Gastroesophageal sphincter (tissue), 4 donors: ENCODE data around the gene GPR61. TPM values are rescaled to one million over a fixed set of nuclear protein-coding genes. Genes with fewer than 3 reads are reported as not detected.

Experiments
- ATAC-seq: fragments of 150-250 bp; one replicate; pipeline ENCODE4 v1.9.1; 2016; ENCODE audit warnings: mild to moderate bottlenecking, moderate library complexity
- H3K27ac ChIP-seq, 4 donors: fragments of 200-600 bp; sonication (generic) in 3 of 4; 1 replicate in 3 of 4; 2 replicates in 1 of 4; pipeline ENCODE4 v1.5.1; 2016 to 2019
- H3K27me3 ChIP-seq: fragments of 200-600 bp; sonication (generic); one replicate; pipeline ENCODE4 v1.5.1; 2019
- H3K36me3 ChIP-seq, 2 donors: fragments of 200-600 bp; sonication (generic); one replicate each; pipeline ENCODE4 v1.5.1; 2019; ENCODE audit warnings: control low read depth in 1 of 2
- H3K4me1 ChIP-seq, 3 donors: fragments of 200-600 bp; sonication (generic); 1 replicate in 2 of 3; 2 replicates in 1 of 3; pipeline ENCODE4 v1.5.1; 2016 to 2019; ENCODE audit warnings: control low read depth in 2 of 3
- H3K4me3 ChIP-seq, 2 donors: fragments of 200-600 bp; sonication (generic); one replicate each; pipeline ENCODE4 v1.5.1; 2019; ENCODE audit warnings: mild to moderate bottlenecking in 1 of 2, moderate library complexity in 1 of 2
- H3K9me3 ChIP-seq, 3 donors: fragments of 200-600 bp; sonication (generic); one replicate each; pipeline ENCODE4 v1.5.1; 2017 to 2019; ENCODE audit warnings: control low read depth in 2 of 3
- EP300 ChIP-seq: sonication (generic); formaldehyde crosslinking; IDR thresholded peaks from one replicate; pipeline ENCODE4 v1.6.1; 2017; ENCODE audit warnings: antibody characterized with exemption, mild to moderate bottlenecking
- POLR2A ChIP-seq, 2 donors: fragments of 450-650 bp; IDR thresholded peaks; one replicate each; pipeline ENCODE4 v1.6.1; 2017; ENCODE audit warnings: antibody characterized with exemption in 2 of 2, mild to moderate bottlenecking in 2 of 2, moderate library complexity in 1 of 2
- POLR2AphosphoS5 ChIP-seq: sonication (generic); formaldehyde crosslinking; IDR thresholded peaks from one replicate; pipeline ENCODE4 v1.6.1; 2017; ENCODE audit warnings: antibody characterized with exemption
- WGBS, 2 donors: methylation state at CpG; one replicate each; pipeline ENCODE4 v1.1.5; 2018; ENCODE audit warnings: low coverage in 1 of 2; 5-methylcytosine and 5-hydroxymethylcytosine counted together
- total RNA-seq, 4 donors: library from RNA; depleted of rRNA; stranded (reverse); fragments of >200 nt; gene quantifications; one replicate each; pipeline ENCODE4 v1.1.0, GENCODE V29; 2016
- TF ChIP-seq, protein P1 (sequence below), 4 experiments: fragments of 200-600 bp in 2 of 4; fragments of 450-650 bp in 2 of 4; sonication (generic) in 1 of 4; IDR thresholded peaks; one replicate each; pipeline ENCODE4 v1.5.1; 2017 to 2019; ENCODE audit warnings: antibody characterized with exemption in 4 of 4, mild to moderate bottlenecking in 2 of 4, moderate library complexity in 2 of 4

GPR61 gene
- total RNA-seq, 4 donors from 2014 or later: not detected

DNA sequence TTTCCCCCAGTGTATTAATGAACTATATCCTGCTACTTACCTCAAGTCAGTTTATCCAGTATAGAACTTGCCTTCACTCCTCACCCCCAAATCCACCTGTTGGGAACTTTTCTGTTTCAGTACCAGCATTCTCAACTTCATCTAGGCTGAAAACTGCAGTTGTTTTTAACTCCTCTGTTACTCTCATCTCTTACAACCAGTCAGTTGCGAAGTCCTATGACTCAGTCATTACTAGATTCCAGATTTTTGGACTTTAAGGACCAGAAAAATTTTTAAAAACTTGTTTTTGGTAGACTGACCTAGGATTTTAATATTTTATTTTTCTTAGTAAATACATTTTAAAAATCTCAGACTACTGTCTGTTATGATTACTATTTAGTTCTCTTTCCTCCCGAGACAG is 16.9 kb downstream of the GPR61 start:
- Histone ChIP-seq H3K4me1 (peaks cover 0 to 77% (median 0%) of the 10 kb centered on the region in 3 donors), H3K4me3 (no peak overlapping the region), H3K27ac (no peak overlapping the region), H3K36me3 (no peaks in the 10 kb centered on the region), H3K27me3 (no peaks in the 10 kb centered on the region), H3K9me3 (no peaks in the 10 kb centered on the region)
- ATAC-seq: no peak
- TF ChIP-seq POLR2A (IDR thresholded peaks at IDR 0.05): no peak
- TF ChIP-seq, protein P1, sequence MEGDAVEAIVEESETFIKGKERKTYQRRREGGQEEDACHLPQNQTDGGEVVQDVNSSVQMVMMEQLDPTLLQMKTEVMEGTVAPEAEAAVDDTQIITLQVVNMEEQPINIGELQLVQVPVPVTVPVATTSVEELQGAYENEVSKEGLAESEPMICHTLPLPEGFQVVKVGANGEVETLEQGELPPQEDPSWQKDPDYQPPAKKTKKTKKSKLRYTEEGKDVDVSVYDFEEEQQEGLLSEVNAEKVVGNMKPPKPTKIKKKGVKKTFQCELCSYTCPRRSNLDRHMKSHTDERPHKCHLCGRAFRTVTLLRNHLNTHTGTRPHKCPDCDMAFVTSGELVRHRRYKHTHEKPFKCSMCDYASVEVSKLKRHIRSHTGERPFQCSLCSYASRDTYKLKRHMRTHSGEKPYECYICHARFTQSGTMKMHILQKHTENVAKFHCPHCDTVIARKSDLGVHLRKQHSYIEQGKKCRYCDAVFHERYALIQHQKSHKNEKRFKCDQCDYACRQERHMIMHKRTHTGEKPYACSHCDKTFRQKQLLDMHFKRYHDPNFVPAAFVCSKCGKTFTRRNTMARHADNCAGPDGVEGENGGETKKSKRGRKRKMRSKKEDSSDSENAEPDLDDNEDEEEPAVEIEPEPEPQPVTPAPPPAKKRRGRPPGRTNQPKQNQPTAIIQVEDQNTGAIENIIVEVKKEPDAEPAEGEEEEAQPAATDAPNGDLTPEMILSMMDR (IDR thresholded peaks at IDR 0.05): no peak
- 80 to 85% methylated on average over 1 to 2 of the region's 2 CpGs for WGBS, 2 donors

DNA sequence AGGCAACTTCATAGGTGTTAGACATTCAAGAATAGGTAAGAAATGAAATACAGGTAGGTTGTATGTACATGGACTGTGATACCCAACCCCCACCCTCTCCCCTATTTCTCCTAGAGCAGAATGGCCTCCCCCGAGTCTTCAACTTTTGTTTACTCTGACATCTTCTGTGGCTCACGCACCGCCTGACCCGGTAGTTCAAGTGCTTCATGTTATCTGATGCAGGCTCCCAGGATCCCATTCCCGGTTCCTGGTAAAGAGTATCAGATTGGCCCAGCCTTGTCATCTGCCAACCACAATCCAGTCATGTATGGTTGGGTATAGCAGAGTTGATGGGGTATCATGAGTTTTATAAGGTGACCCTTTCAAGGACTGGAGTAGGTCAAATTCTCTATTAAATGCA is 17.8 kb downstream of the GPR61 start:
- peaks cover 3 to 74% (median 4%) of the 10 kb centered on the region in 3 donors for H3K4me1 ChIP-seq

DNA sequence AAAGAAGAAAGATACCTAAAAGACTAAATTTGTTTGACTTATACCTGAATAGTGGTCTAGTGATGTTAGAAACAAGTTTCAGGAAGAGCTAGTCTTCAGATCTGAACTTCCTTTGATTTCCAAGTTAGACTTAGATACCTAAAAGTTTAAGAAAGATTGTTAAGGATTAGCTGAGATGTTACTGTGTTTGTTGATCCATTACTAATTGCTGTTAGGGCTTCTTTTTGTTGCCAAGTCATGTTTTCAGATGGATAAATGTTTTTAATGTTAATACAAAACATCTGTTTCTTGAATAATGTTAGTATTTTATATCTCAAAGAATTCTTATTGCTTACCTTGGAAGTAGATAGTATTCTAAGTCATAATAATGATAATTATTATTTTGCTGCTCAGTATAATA is 20.3 kb downstream of the GPR61 start:
- Histone ChIP-seq H3K4me3 (no peak overlapping the region), H3K4me1 (peaks cover 5 to 76% (median 14%) of the 10 kb centered on the region in 3 donors), H3K9me3 (no peaks in the 10 kb centered on the region), H3K36me3 (no peaks in the 10 kb centered on the region), H3K27me3 (no peaks in the 10 kb centered on the region), H3K27ac (no peak overlapping the region)
- TF ChIP-seq POLR2AphosphoS5 (no peak), EP300 (no peak), POLR2A (IDR thresholded peaks at IDR 0.05) (no peak)
- TF ChIP-seq, protein P1 (IDR thresholded peaks at IDR 0.05): no peak
- no peak for ATAC-seq

More for the DNA sequence above, 17.8 kb downstream of the GPR61 start:
- ATAC-seq: no peak
- 91 to 100% methylated on average over 5 of the region's 5 CpGs for WGBS, 2 donors
- no peak for TF ChIP-seq POLR2A (IDR thresholded peaks at IDR 0.05)
- TF ChIP-seq, protein P1 (IDR thresholded peaks at IDR 0.05): no peak
- no peak for TF ChIP-seq POLR2AphosphoS5
- TF ChIP-seq EP300: no peak
- H3K36me3 ChIP-seq: no peaks in the 10 kb centered on the region
- no peak overlapping the region for H3K27ac ChIP-seq
- no peaks in the 10 kb centered on the region for H3K27me3 ChIP-seq
- H3K9me3 ChIP-seq: no peaks in the 10 kb centered on the region
- no peak overlapping the region for H3K4me3 ChIP-seq

DNA sequence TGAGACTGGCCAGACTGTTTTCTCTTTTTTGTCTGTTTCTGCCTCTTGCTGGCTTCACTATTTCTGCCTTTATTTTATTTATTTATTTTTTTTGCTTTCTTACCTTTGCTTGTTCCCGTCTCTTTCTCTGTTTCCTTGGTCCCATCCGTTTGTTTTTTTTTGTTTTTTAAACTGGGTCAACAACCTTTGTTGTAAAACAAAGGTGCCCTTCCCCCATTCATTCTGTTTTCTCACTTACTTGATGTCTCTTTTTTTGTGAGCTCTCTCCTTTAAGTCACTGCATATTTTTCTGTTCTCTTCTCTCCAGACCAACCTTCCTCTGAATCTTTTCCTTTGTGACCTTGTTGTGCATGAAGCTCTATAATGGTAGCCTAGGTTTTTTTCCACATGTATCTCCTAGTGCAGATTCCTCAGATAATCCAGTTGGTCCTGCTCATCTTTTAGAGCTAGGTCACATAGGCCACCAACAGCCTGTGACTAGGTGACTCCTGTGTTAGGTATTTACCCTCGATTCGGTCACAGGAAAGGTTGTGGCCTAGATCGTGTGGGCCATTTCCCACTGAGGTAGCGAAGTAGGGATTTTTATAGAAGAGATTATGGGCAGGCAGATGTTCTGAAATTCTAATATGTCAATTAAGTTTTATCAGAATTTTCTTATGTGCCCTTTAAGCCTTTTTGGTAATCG is 24.7 kb downstream of the GPR61 start:
- ATAC-seq: no peak
- no peak overlapping the region for H3K27ac ChIP-seq
- no peaks in the 10 kb centered on the region for H3K27me3 ChIP-seq
- TF ChIP-seq EP300: no peak
- no peak for TF ChIP-seq POLR2AphosphoS5
- TF ChIP-seq, protein P1 (IDR thresholded peaks at IDR 0.05): no peak
- no peak for TF ChIP-seq POLR2A (IDR thresholded peaks at IDR 0.05)
- 70 to 89% methylated on average over 4 to 7 of the region's 7 CpGs for WGBS, 2 donors
- H3K4me1 ChIP-seq: peaks cover 14 to 86% (median 25%) of the 10 kb centered on the region in 3 donors
- H3K9me3 ChIP-seq: no peaks in the 10 kb centered on the region
- no peaks in the 10 kb centered on the region for H3K36me3 ChIP-seq
- no peak overlapping the region for H3K4me3 ChIP-seq

DNA sequence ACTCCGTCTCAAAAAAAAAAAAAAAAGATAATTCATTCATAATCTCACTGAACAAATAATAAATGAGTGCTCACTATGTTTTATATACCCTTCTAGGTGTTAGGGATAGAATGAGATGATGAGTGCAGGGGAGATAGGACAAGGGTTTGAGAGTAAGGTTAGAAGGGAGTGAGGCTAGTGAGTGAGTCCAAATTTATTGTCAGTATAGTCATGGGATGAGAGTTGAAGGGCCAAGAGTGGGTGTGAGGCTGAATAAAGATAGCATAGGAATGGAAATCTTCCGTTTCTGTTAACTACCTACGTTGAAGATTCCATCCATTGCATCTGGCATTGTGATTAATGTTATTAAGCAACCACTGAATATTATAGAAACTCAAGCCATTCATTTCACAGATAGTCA is 25.6 kb downstream of the GPR61 start:
- H3K4me1 ChIP-seq: peaks cover 14 to 88% (median 27%) of the 10 kb centered on the region in 3 donors
- H3K4me3 ChIP-seq: no peak overlapping the region
- TF ChIP-seq POLR2AphosphoS5: no peak
- no peak for TF ChIP-seq EP300
- TF ChIP-seq, protein P1 (IDR thresholded peaks at IDR 0.05): no peak
- no peak for TF ChIP-seq POLR2A (IDR thresholded peaks at IDR 0.05)

More for the DNA sequence above, 25.6 kb downstream of the GPR61 start:
- H3K27ac ChIP-seq: no peak overlapping the region
- ATAC-seq: no peak
- H3K36me3 ChIP-seq: no peaks in the 10 kb centered on the region
- WGBS, 2 donors: 83 to 85% methylated on average over 2 to 3 of the region's 3 CpGs
- H3K9me3 ChIP-seq: no peaks in the 10 kb centered on the region
- H3K27me3 ChIP-seq: no peaks in the 10 kb centered on the region
